Measurements from ENCODE around the gene PRKCI. TPM values are rescaled to one million over a fixed set of nuclear protein-coding genes. Genes with fewer than 3 reads are reported as not detected.
"Not testable (repeated sequence)": the region's sequence is repeated elsewhere in the genome, so short reads cannot be mapped to it uniquely, and the experiment has no call there.

The PRKCI gene
- total RNA-seq, 1 experiment from 2014 or later = 43.7 TPM

DNA sequence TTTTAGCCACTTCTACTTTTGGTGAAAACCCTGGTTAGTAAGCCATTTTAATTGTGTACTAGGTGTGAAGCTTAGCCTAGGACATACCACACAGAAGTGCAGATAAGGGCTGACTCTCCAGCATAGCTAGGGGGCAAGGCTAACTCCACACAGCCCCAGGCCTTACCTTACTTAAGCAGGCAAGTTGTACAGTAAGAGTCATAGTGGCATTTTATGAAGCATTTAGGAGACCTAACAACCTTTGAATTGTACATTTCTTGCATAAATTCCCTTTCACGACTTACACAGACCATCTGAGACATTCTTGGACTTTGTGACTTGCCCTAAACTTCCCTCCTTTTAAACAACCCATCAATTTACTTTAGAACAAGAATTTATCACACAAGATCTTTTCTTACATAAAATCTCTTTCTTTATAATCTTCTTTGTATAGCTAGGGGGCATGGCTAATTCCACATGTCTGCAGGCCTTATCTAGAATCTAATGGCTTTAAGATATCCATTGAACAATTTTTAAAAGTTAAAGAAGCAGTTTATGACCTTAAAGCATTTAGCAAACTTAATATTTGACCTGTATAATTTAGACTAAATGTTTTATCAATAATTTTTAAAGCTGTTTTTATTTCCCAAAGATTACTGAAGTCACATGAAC is 116.6 kb downstream of the PRKCI start:
- intact Hi-C loops (cut with micrococcal nuclease; ENCODE audit: unreplicated experiment) = no loop called here
- POLR2A ChIA-PET = no interaction called here

DNA sequence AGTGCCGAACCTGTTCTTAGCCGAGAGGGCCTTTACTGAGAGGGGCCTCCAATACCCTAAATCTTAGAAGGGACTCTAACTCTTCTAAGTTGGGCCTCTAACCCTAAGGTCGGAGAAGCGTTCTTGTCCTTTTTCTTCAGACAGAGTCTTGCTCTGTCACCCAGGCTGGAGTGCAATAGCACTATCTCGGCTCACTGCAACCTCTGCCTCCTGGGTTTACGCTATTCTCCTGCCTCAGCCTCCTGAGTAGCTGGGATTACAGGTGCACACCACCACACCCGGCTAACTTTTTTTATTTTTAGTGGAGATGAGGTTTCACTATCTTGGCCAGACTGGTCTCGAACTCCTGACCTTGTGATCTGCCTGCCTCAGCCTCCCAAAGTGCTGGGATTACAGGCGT is 120.0 kb downstream of the PRKCI start:
- POLR2A ChIA-PET; H3K36me3 ChIP-seq (ENCODE audit: control insufficient read depth, insufficient read depth, low read length); ATAC-seq; CTCF ChIA-PET; H3K4me3 ChIP-seq (ENCODE audit: low read depth in 2 of 2, low read length in 2 of 2); BruUV-seq (replicated peaks); H3K27me3 ChIP-seq (ENCODE audit: control insufficient read depth, insufficient read depth, low read length); in situ Hi-C loops (cut with HindIII; ENCODE audit: low pct_unique_long_range_greater_than_20kb, low sequenced_read_pairs); intact Hi-C loops (cut with micrococcal nuclease; ENCODE audit: unreplicated experiment); DNase-seq (ENCODE audit: low read depth, low spot score); H3K27ac ChIP-seq (ENCODE audit: low read length): not testable (repeated sequence)
- peaks cover 15% of the 10 kb centered on the region for H3K4me1 ChIP-seq (ENCODE audit: control insufficient read depth, insufficient read depth, low read length)
- peaks cover 14% of the 10 kb centered on the region; the same call in 1 of the 2 replicates for H3K9me3 ChIP-seq (ENCODE audit: control insufficient read depth, insufficient read depth, low read depth, low read length)

More for the DNA sequence above, 116.6 kb downstream of the PRKCI start:
- CTCF ChIA-PET = interaction anchor here (0.6 to 0.7 kb wide), 2 partner anchors 26 to 129 kb away, joined by 5 to 10 read pairs; no protein-coding TSS in a partner anchor
- ATAC-seq (no peak), DNase-seq (ENCODE audit: low read depth, low spot score) (no peak)
- in situ Hi-C loops (cut with HindIII; ENCODE audit: low pct_unique_long_range_greater_than_20kb, low sequenced_read_pairs) = no loop called here
- no peak overlapping the region for H3K4me3 ChIP-seq (ENCODE audit: low read depth in 2 of 2, low read length in 2 of 2)
- H3K27ac ChIP-seq (ENCODE audit: low read length) = no peak overlapping the region
- TF ChIP-seq, protein P1, sequence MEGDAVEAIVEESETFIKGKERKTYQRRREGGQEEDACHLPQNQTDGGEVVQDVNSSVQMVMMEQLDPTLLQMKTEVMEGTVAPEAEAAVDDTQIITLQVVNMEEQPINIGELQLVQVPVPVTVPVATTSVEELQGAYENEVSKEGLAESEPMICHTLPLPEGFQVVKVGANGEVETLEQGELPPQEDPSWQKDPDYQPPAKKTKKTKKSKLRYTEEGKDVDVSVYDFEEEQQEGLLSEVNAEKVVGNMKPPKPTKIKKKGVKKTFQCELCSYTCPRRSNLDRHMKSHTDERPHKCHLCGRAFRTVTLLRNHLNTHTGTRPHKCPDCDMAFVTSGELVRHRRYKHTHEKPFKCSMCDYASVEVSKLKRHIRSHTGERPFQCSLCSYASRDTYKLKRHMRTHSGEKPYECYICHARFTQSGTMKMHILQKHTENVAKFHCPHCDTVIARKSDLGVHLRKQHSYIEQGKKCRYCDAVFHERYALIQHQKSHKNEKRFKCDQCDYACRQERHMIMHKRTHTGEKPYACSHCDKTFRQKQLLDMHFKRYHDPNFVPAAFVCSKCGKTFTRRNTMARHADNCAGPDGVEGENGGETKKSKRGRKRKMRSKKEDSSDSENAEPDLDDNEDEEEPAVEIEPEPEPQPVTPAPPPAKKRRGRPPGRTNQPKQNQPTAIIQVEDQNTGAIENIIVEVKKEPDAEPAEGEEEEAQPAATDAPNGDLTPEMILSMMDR (IDR thresholded peaks at IDR 0.05) = no peak
- TF ChIP-seq TCF7L2 (IDR thresholded peaks at IDR 0.05; ENCODE audit: low read depth, low read length) (no peak), SIN3A (IDR thresholded peaks at IDR 0.05; ENCODE audit: borderline replicate concordance, insufficient read depth, low read depth, low read length) (no peak), POLR2AphosphoS5 (IDR thresholded peaks at IDR 0.05; ENCODE audit: low read depth, low read length) (no peak)
- TF ChIP-seq, protein P2, sequence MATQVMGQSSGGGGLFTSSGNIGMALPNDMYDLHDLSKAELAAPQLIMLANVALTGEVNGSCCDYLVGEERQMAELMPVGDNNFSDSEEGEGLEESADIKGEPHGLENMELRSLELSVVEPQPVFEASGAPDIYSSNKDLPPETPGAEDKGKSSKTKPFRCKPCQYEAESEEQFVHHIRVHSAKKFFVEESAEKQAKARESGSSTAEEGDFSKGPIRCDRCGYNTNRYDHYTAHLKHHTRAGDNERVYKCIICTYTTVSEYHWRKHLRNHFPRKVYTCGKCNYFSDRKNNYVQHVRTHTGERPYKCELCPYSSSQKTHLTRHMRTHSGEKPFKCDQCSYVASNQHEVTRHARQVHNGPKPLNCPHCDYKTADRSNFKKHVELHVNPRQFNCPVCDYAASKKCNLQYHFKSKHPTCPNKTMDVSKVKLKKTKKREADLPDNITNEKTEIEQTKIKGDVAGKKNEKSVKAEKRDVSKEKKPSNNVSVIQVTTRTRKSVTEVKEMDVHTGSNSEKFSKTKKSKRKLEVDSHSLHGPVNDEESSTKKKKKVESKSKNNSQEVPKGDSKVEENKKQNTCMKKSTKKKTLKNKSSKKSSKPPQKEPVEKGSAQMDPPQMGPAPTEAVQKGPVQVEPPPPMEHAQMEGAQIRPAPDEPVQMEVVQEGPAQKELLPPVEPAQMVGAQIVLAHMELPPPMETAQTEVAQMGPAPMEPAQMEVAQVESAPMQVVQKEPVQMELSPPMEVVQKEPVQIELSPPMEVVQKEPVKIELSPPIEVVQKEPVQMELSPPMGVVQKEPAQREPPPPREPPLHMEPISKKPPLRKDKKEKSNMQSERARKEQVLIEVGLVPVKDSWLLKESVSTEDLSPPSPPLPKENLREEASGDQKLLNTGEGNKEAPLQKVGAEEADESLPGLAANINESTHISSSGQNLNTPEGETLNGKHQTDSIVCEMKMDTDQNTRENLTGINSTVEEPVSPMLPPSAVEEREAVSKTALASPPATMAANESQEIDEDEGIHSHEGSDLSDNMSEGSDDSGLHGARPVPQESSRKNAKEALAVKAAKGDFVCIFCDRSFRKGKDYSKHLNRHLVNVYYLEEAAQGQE (IDR thresholded peaks at IDR 0.05; ENCODE audit: insufficient read depth in 1 of 2, low read depth in 2 of 2, low read length in 1 of 2) = no peak
- H3K9me3 ChIP-seq (ENCODE audit: control insufficient read depth, insufficient read depth, low read depth, low read length) = peaks cover 15% of the 10 kb centered on the region; the same call in 1 of the 2 replicates
- BruUV-seq (replicated peaks) = no TSS peak
- no peaks in the 10 kb centered on the region for H3K36me3 ChIP-seq (ENCODE audit: control insufficient read depth, insufficient read depth, low read length)
- H3K4me1 ChIP-seq (ENCODE audit: control insufficient read depth, insufficient read depth, low read length) = peaks cover 9% of the 10 kb centered on the region
- H3K27me3 ChIP-seq (ENCODE audit: control insufficient read depth, insufficient read depth, low read length) = no peaks in the 10 kb centered on the region

DNA sequence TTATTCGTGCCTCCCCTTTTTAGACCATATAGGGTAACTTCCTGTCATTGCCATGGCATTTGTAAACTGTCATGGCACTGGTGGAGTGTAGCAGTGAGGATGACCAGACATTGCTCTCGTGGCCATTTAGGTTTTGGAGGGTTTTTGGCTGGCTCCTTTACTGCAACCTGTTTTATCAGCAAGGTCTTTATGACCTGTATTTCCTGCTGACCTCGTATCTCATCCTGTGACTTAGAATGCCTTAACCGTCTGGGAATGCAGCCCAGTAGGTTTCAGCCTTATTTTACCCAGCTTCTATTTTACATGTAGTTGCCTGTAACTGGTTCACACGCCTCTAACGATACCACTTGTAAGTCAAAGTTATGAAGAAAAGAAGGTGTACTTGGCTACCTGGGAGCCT is 121.6 kb downstream of the PRKCI start:
- H3K9me3 ChIP-seq (ENCODE audit: control insufficient read depth, insufficient read depth, low read depth, low read length); intact Hi-C loops (cut with micrococcal nuclease; ENCODE audit: unreplicated experiment); ATAC-seq; BruUV-seq (replicated peaks); DNase-seq (ENCODE audit: low read depth, low spot score); in situ Hi-C loops (cut with HindIII; ENCODE audit: low pct_unique_long_range_greater_than_20kb, low sequenced_read_pairs); H3K4me3 ChIP-seq (ENCODE audit: low read depth in 2 of 2, low read length in 2 of 2); H3K36me3 ChIP-seq (ENCODE audit: control insufficient read depth, insufficient read depth, low read length); H3K27me3 ChIP-seq (ENCODE audit: control insufficient read depth, insufficient read depth, low read length): not testable (repeated sequence)
- Histone ChIP-seq H3K4me1 (ENCODE audit: control insufficient read depth, insufficient read depth, low read length) (peaks cover 15% of the 10 kb centered on the region), H3K27ac (ENCODE audit: low read length) (peak overlapping the region; percentile 54; the same call in 1 of the 2 replicates)
- CTCF ChIA-PET = interaction anchor here (0.7 kb wide), 1 partner anchor 15 kb away, joined by 3 read pairs; no protein-coding TSS in a partner anchor
- POLR2A ChIA-PET = interaction anchor here (0.7 kb wide), 1 partner anchor 70 kb away, joined by 6 read pairs; no protein-coding TSS in a partner anchor
